HG02943 (cell line): Measurements from ENCODE around the gene SPRN.

Experiments
- ATAC-seq: cut with Tn5 transposase; IDR thresholded peaks from one replicate; pipeline ENCODE4 v1.9.1; 2021; ENCODE audit warnings: mild to moderate bottlenecking, low read depth, moderate library complexity; ENCODE audit not compliant: unreplicated experiment

The SPRN gene

DNA sequence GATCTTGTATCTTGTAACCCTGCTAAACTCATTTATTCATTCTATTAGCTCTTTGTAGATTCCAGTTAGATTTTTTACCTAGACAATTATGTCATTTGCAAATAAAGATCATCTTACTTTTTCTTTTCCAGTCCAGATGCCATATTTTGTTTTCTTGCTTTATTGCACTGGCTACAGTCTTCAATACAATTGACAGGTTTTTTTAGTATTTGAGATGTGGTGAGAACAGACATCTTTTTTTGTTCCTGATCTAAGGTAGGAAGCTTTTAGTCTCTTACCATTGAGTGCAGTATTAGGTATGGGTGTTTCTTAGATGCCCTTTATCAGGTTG lies 12.1 kb downstream of the SPRN start:
- no peak for ATAC-seq

GRCh38 chr10:133411523-133412380 lies 12.7 kb downstream of the SPRN start:
- no peak for ATAC-seq

DNA sequence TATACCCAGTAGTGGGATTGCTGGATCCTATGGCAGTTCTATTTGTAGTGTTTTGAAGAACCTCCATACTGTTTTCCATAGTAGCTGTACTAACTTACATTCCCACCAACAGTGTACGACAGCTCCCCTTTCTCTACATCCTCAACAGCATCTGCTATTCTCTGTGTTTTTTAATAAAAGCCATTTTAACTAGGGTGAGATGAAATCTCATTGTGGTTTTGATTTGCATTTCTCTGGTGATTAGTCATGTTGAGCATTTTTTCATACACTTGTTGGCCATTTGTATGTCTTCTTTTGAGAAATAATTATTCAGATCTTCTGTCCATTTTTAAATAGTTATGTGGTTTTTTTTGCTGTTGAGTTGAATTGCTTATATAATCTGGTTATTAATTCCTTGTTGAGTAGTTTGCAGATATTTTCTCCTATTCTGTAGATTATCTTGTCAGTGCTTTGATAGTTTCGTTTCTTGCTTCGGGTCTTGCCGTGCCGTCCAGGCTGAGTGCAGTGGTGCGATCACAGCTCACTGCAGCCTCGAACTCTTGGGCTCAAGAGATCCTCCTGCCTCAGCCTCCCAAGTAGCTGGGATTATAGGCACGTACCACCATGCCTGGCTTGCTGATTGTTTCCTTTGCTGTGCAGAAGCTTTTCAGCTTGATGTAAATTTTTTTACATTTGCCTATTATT lies 18.4 kb downstream of the SPRN start:
- no peak for ATAC-seq

DNA sequence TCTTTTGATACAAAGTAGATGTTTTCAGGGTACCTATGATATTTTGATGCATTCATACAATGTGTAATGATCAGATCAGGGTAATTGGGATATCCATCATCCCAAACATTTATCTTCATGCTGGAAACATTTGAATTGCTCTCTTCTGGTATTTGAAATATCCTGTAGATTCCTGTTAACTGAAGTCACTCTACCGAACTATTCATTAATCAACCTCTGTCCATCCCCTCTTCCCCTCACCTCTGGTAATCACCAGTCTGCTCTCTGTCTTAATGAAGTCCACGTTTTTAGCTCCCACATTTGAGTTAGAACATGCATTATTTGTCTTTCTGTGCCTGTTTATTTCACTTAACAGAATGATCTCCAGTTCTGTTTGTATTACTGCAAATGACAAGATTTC lies 19.2 kb downstream of the SPRN start:
- no peak for ATAC-seq

GRCh38 chr10:133403784-133404183 lies 20.6 kb downstream of the SPRN start:
- ATAC-seq = no peak

GRCh38 chr10:133403359-133403758 lies 21.1 kb downstream of the SPRN start:
- no peak for ATAC-seq

- no peak for ATAC-seq
Observed at GRCh38 chr10:133401981-133402725, 22.3 kb downstream of the SPRN start.

DNA sequence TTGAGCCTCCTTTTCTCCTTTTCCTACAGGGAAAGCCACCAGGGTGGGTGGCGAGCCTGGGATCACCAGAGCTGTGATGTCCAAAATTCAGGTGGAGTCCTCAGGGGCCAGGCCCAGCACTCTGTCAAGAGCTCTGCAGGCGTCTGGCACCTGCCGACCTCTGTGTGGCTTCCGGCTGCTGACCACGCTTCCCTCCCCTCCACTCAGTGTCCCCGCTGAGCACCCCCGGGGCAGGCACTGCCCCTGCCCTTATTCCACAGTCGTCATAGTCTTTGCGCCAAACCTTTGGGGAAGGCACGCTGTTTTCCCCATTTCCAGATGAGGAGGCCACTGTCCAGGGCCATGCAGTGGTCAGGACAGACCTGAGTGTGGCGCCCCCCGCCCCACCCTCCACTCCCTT lies 22.9 kb downstream of the SPRN start:
- peak; percentile 3 for ATAC-seq

DNA sequence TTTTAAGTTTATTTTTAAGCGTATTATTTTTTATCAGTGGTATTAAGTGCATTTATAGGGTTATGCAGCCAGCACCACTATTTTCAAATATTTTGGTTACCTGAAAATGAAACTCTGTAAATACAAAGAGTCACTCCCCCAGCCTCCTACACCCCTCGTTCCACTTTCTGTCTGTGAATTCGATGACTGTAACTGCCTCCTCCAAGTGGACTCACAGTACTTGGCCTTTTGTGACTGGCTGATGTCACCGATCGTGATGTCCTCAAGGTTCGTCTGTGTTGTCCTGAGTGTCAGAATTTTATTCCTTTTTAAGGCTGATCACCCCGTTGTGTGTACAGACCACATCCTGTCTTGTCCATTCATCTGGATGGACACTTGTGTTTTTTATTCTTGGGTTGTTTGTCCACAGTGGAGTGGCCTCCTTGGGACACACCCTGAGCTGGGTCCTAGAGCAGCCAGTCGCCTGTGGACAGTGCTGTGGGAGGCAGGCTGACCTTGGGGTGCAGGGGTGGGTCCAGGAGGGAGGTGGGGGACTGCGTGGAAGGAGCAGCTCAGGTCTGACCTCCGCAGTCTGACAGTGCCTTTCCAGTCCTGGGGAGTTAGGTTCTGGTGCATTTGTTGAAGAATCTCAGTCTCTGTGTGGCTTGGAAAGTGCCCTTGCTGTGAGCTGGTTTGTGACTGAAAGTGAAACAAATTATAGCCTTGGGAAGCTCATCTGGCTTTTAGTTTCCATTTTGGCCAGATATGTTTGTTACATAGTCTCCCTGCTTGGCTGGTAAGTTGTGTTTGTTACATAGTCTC lies 23.6 kb downstream of the SPRN start:
- ATAC-seq = peak; percentile 74

DNA sequence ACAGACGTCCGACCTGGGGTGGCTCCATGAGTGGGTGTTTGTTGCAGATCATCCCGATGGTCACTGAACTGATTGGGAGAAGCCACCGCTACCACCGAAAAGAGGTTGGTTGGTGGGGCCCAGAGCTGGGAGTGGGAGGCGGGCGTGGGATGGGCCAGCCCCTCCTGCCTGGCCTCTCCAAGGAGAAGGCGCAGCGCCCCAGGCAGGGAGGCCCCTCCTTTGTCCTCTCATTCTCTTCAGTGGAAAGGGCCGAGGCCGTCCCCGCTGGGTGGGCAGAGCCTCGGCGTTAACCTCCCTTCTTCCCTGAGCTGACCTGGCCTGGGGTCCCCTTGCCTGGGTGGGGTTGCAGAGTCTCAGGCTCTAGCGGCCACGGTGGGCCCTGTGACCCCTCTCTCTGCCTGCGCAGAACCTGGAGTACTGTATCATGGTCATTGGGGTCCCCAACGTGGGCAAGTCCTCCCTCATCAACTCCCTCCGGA lies 25.3 kb downstream of the SPRN start:
- no peak for ATAC-seq

- no peak for ATAC-seq
Observed at GRCh38 chr10:133397938-133398337, 26.5 kb downstream of the SPRN start.

GRCh38 chr10:133396035-133396624 lies 28.3 kb downstream of the SPRN start:
- no peak for ATAC-seq

DNA sequence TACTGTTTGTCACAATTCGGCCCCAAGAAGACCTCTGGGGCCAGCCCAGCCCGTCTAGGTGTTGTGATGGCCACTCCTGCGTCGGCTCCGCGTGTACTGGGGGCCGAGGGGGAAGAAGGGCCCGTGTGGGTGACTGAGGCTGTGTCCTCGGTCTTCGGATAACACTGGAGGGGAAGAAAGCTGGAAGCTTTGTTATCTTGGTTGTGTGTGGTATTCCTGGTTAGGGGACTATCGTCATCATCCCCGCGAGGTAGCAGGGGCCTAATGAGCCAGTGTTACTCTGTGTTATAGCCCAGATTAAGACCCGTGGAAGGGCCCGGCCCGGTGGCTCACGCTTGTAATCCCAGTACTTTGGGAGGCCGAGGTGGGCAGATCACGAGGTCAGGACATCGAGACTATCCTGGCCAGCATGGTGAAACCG lies 29.6 kb downstream of the SPRN start:
- ATAC-seq = no peak

DNA sequence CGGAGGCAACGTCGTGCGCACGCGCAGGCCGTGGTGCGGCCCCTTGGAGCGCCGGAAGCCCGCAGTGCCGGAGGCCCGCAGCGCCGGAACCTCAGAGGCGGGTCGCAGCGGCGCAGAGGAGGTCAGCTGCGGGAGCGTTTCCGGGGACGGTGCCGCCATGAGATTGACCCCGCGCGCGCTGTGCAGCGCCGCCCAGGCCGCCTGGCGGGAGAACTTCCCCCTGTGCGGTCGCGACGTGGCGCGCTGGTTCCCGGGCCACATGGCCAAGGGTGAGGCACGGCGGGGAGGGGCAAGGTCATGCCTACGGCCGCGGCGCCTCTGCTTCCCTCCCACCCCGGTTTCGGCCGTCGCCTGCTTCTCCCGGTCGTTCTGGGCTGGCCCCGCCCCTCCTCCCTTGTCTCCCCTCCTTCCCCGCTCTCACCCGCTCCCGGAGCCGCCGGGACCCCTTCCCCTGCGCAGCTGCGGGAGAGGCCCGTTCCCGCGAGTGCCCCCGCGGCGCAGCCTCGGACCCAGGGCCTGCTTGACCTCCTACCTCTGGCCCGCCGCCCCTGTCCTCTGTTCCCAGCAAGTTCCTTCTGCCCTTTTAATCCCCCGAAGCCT lies 30.3 kb downstream of the SPRN start, which contains the start of gene MTG1:
MTG1 (plus strand) TSS at position 94 of the 600 bp plus-strand sequence; CDS start at position 158, 64 bp downstream.
- peak; percentile 55 for ATAC-seq

DNA sequence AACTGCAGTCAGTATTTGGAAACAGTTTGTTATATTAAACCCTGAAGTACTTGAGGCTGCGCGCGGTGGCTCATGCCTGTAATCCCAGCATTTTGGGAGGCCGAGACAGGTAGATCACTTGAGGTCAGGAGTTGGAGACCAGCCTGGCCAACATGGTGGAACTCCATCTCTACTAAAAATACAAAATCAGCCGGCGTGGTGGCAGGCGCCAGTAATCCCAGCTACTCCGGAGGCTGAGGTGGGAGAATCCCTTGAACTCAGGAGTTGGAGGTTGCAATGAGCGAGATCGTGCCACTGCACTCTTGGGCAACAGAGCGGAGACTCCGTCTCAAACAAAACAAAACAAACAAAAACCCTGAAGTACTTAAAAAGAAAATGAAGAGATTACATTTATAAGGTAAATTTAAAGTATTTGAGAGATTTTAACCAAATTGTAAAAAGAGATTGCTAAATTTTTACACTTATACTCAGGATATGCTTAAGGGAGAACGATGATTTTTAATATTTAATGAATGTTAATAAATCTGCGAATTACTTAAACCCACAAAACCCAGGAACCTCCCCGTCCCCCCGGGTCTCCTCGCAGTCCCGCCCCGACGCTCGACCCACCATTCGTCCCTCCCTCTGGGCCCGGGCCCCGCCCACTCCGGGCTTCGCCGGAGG lies 30.9 kb downstream of the SPRN start:
- ATAC-seq = no peak

GRCh38 chr10:133391761-133392518 lies 32.5 kb downstream of the SPRN start:
- no peak for ATAC-seq

DNA sequence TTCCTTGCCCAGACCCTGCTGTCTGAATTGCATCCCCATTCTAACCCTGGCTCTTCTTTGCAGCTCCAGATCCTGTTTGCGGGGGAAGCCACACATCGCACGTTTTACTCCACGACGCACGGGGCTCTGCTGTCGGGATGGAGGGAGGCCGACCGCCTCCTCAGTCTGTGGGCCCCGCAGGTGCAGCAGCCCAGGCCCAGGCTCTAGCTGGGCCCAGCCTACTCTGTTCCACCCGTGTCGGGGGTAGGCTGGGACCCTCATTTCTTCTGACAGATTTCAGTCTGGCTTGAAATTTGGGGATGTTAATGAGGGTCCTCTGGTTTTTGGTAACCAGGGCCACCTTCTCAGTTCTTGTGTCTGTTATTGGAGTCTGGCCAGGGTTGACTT lies 33.2 kb downstream of the SPRN start:
- no peak for ATAC-seq

DNA sequence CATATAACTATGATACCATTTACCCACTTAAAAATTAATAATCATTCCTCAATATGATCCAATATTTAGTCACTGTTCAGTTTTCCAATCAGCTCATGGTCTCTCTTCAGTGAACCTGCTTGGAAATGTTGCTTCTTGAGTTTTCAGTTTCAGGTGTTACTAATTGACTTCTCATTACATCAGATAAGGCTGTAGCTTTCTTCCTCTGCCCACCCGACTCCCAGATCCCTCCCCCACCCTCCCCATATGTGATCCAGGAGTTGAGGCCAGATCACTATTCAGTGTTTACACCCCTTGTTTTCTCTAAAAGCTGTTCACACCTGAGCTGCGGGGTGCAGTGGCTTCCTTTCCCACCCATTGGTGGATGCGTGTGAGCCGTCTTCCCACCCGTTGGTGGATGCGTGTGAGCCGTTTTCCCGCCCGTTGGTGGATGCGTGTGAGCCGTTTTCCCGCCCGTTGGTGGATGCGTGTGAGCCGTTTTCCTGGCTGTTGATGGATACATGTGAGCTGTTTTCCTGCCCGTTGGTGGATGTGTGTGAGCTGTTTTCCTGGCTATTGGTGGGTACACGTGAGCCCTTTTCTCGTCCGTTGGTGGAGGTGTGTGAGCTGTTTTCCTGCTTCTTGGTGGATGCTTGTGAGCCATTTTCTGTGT lies 33.7 kb downstream of the SPRN start:
- ATAC-seq = no peak
